PC-9 (cell line): ENCODE measurements around the gene PHACTR1. TPM values are rescaled to one million over a fixed set of nuclear protein-coding genes. Genes with fewer than 3 reads are reported as not detected.

Source experiments
- BruUV-seq: library from RNA; stranded (reverse); fragments of 400-500 nt; replicated peaks from 2 replicates; lab custom pipeline; 2021; lab: Mats Ljungman, UMichigan
- CTCF ChIA-PET: fragments of 300-600 bp; sonication (Branson Sonifier 250); formaldehyde crosslinking; loops from one replicate; lab custom pipeline; 2022; ENCODE audit warnings: antibody characterized with exemption; lab: Charles Lee
- POLR2A ChIA-PET: fragments of 300-600 bp; sonication (Branson Sonifier 250); formaldehyde crosslinking; loops from one replicate; lab custom pipeline; 2022; ENCODE audit warnings: antibody characterized with exemption; ENCODE audit not compliant: unreplicated experiment; lab: Charles Lee
- DNase-seq, 2 experiments: peaks; one replicate each; pipeline versions ENCODE4 v3.0.0 to v3.0.0-alpha.2; 2015 to 2022; ENCODE audit warnings: mixed read lengths in 1 of 2
- H2AFZ ChIP-seq: fragments of 200-600 bp; sonication (generic); 2 replicates; pipeline ENCODE4 v1.8.1; 2017; ENCODE audit warnings: antibody characterized with exemption
- H3F3A ChIP-seq: fragments of 200-600 bp; sonication (generic); 2 replicates; pipeline ENCODE4 v1.8.1; 2017; ENCODE audit warnings: antibody characterized with exemption, mild to moderate bottlenecking, low read depth; ENCODE audit not compliant: insufficient read depth
- H3K27ac ChIP-seq: fragments of 200-600 bp; sonication (generic); 2 replicates; pipeline ENCODE4 v1.6.1; 2016; ENCODE audit warnings: mixed run types
- H3K27me3 ChIP-seq: fragments of 200-600 bp; sonication (generic); 2 replicates; pipeline ENCODE4 v1.6.1; 2016; ENCODE audit warnings: low read depth, mixed run types; ENCODE audit not compliant: insufficient read depth
- H3K36me3 ChIP-seq: fragments of 200-600 bp; sonication (generic); 2 replicates; pipeline ENCODE4 v1.6.1; 2016; ENCODE audit warnings: low read depth, mixed run types
- H3K4me1 ChIP-seq: fragments of 200-600 bp; sonication (generic); replicated peaks from 2 replicates; pipeline ENCODE4 v1.6.1; 2016; ENCODE audit warnings: mixed run types; ENCODE audit not compliant: insufficient read depth
- H3K4me2 ChIP-seq: fragments of 200-600 bp; sonication (generic); 2 replicates; pipeline ENCODE4 v1.6.1; 2017; ENCODE audit warnings: mixed run types
- H3K4me3 ChIP-seq: fragments of 200-600 bp; sonication (generic); 2 replicates; pipeline ENCODE4 v1.6.1; 2016; ENCODE audit warnings: mixed run types
- H3K79me2 ChIP-seq: fragments of 200-600 bp; sonication (generic); 2 replicates; pipeline ENCODE4 v1.6.1; 2017; ENCODE audit warnings: low read depth, mixed run types
- H3K9me2 ChIP-seq: fragments of 200-600 bp; sonication (generic); 2 replicates; pipeline ENCODE4 v1.8.1; 2017; ENCODE audit warnings: mild to moderate bottlenecking; ENCODE audit not compliant: insufficient read depth
- H3K9me3 ChIP-seq: fragments of 200-600 bp; sonication (generic); 2 replicates; pipeline ENCODE4 v1.8.1; 2016; ENCODE audit warnings: low read depth; ENCODE audit not compliant: insufficient read depth
- H4K20me1 ChIP-seq: fragments of 200-600 bp; sonication (generic); 2 replicates; pipeline ENCODE4 v1.8.1; 2017; ENCODE audit not compliant: insufficient read depth
- CTCF ChIP-seq: fragments of 200-600 bp; sonication (generic); conservative IDR thresholded peaks from 2 replicates; pipeline ENCODE4 v1.6.1; 2017; ENCODE audit warnings: mixed run types, antibody characterized with exemption, mild to moderate bottlenecking, moderate library complexity
- EZH2 ChIP-seq: fragments of 200-600 bp; sonication (generic); IDR thresholded peaks from 2 replicates; pipeline ENCODE4 v1.8.0; 2017; ENCODE audit warnings: antibody characterized with exemption, low read depth
- intact Hi-C: fragments of 100-400 bp; cut with micrococcal nuclease; formaldehyde crosslinking; loops from one replicate; pipeline ENCODE4 v1.10.0; 2022; ENCODE audit not compliant: unreplicated experiment
- total RNA-seq: library from RNA; stranded (reverse); gene quantifications from 2 replicates; pipeline ENCODE4 v1.2.3, GENCODE V29; 2021

The PHACTR1 gene
- total RNA-seq, 1 experiment from 2014 or later = not detected

GRCh38 chr6:12931639-12932038 lies 215.1 kb downstream of the PHACTR1 start:
- no TSS peak for BruUV-seq
- POLR2A ChIA-PET = no interaction called here
- H3K4me1 ChIP-seq = no peaks in the 10 kb centered on the region
- no peaks in the 10 kb centered on the region for H3K9me2 ChIP-seq
- H3K4me2 ChIP-seq = no peak overlapping the region
- CTCF ChIA-PET = no interaction called here
- no peak for TF ChIP-seq EZH2
- TF ChIP-seq CTCF = no peak
- H3K9me3 ChIP-seq = no peaks in the 10 kb centered on the region; the same call in 1 of the 2 replicates
- intact Hi-C loops = no loop called here
- no peak overlapping the region for H3K4me3 ChIP-seq
- no peak overlapping the region for H2AFZ ChIP-seq
- H3K27me3 ChIP-seq = peaks cover 82% of the 10 kb centered on the region
- no peaks in the 10 kb centered on the region for H3F3A ChIP-seq
- no peak for DNase-seq
- no peak overlapping the region for H3K27ac ChIP-seq
- no peaks in the 10 kb centered on the region for H3K79me2 ChIP-seq
- H3K36me3 ChIP-seq = no peaks in the 10 kb centered on the region
- H4K20me1 ChIP-seq = no peaks in the 10 kb centered on the region

GRCh38 chr6:12935637-12936036 lies 219.1 kb downstream of the PHACTR1 start:
- H3K36me3 ChIP-seq = no peaks in the 10 kb centered on the region
- no peak overlapping the region for H3K27ac ChIP-seq
- H3F3A ChIP-seq = no peaks in the 10 kb centered on the region
- H3K9me3 ChIP-seq = no peaks in the 10 kb centered on the region; the same call in 1 of the 2 replicates
- no peaks in the 10 kb centered on the region for H3K9me2 ChIP-seq
- no peaks in the 10 kb centered on the region for H3K79me2 ChIP-seq
- no TSS peak for BruUV-seq
- peaks cover 74% of the 10 kb centered on the region for H3K27me3 ChIP-seq
- H3K4me3 ChIP-seq = no peak overlapping the region
- ChIA-PET POLR2A (no interaction called here), CTCF (no interaction called here)
- TF ChIP-seq EZH2 = no peak
- TF ChIP-seq CTCF = no peak
- no peaks in the 10 kb centered on the region for H3K4me1 ChIP-seq
- no peak overlapping the region for H3K4me2 ChIP-seq
- no peak for DNase-seq
- no peaks in the 10 kb centered on the region for H4K20me1 ChIP-seq
- intact Hi-C loops = no loop called here
- H2AFZ ChIP-seq = no peak overlapping the region

- H3K36me3 ChIP-seq = no peaks in the 10 kb centered on the region
- H3K4me1 ChIP-seq = no peaks in the 10 kb centered on the region
- no peak overlapping the region for H3K4me2 ChIP-seq
- H3K79me2 ChIP-seq = no peaks in the 10 kb centered on the region
- H4K20me1 ChIP-seq = no peaks in the 10 kb centered on the region
- ChIA-PET CTCF (no interaction called here), POLR2A (no interaction called here)
- H3K27me3 ChIP-seq = peaks cover 66% of the 10 kb centered on the region
- TF ChIP-seq CTCF (no peak), EZH2 (no peak)
- H3K9me3 ChIP-seq = no peaks in the 10 kb centered on the region; the same call in 1 of the 2 replicates
- no peak overlapping the region for H2AFZ ChIP-seq
- no peaks in the 10 kb centered on the region for H3F3A ChIP-seq
- intact Hi-C loops = no loop called here
- no peak overlapping the region for H3K4me3 ChIP-seq
- H3K9me2 ChIP-seq = no peaks in the 10 kb centered on the region
- no peak for DNase-seq
- H3K27ac ChIP-seq = no peak overlapping the region
- BruUV-seq = no TSS peak
Measured at GRCh38 chr6:12937971-12938370, 221.4 kb downstream of the PHACTR1 start.
